AG04450 (cell line): ENCODE results near the gene HSP90AA1. TPM values are rescaled to one million over a fixed set of nuclear protein-coding genes. Genes with fewer than 3 reads are reported as not detected.
"Not testable (repeated sequence)": the region's sequence is repeated elsewhere in the genome, so short reads cannot be mapped to it uniquely, and the experiment has no call there.

ENCODE experiments used
- CTCF ChIA-PET: fragments of 300-600, 350-600 bp; formaldehyde crosslinking; extraction: SDS; loops from one replicate; lab custom pipeline; 2022; ENCODE audit warnings: antibody characterized with exemption, inconsistent platforms; lab: Charles Lee
- POLR2A ChIA-PET: fragments of 350-600 bp; formaldehyde crosslinking; extraction: SDS; loops from one replicate; lab custom pipeline; 2021; ENCODE audit warnings: antibody characterized with exemption, inconsistent platforms; lab: Yijun Ruan, JAX
- DNase-seq: peaks from one replicate; pipeline ENCODE4 v3.0.0-alpha.2; 2011; ENCODE audit warnings: low read depth, low spot score
- H3K27ac ChIP-seq: one replicate; pipeline ENCODE4 v1.5.1; 2012; ENCODE audit warnings: low read depth, low read length, control low read depth
- H3K27me3 ChIP-seq: one replicate; pipeline ENCODE4 v1.6.0; 2012; ENCODE audit warnings: low read length; ENCODE audit not compliant: control insufficient read depth, insufficient read depth
- H3K4me3 ChIP-seq: 2 replicates; pipeline ENCODE4 v1.5.1; 2011; ENCODE audit warnings: mild to moderate bottlenecking, low read depth, low read length, control low read depth
- H3K9me3 ChIP-seq: 2 replicates; pipeline ENCODE4 v1.5.1; 2012; ENCODE audit warnings: low read length; ENCODE audit not compliant: control insufficient read depth, insufficient read depth
- polyA plus RNA-seq: library from polyadenylated mRNA; depleted of rRNA; stranded (reverse); fragments of >200 nt; gene quantifications from 2 replicates; pipeline ENCODE4 v1.2.3, GENCODE V29; 2011
- TF ChIP-seq, protein P1 (sequence below): IDR thresholded peaks from 2 replicates; pipeline ENCODE4 v1.5.1; 2011; ENCODE audit warnings: low read depth, low read length, control low read depth, inconsistent platforms

HSP90AA1 gene
- polyA plus RNA-seq, 1 experiment: 822 TPM

GRCh38 chr14:102116361-102117180 is 29.7 kb upstream of the HSP90AA1 start:
- CTCF ChIA-PET: no interaction called here
- POLR2A ChIA-PET: no interaction called here
- H3K27ac ChIP-seq: no peak overlapping the region
- DNase-seq: no peak
- TF ChIP-seq, protein P1, sequence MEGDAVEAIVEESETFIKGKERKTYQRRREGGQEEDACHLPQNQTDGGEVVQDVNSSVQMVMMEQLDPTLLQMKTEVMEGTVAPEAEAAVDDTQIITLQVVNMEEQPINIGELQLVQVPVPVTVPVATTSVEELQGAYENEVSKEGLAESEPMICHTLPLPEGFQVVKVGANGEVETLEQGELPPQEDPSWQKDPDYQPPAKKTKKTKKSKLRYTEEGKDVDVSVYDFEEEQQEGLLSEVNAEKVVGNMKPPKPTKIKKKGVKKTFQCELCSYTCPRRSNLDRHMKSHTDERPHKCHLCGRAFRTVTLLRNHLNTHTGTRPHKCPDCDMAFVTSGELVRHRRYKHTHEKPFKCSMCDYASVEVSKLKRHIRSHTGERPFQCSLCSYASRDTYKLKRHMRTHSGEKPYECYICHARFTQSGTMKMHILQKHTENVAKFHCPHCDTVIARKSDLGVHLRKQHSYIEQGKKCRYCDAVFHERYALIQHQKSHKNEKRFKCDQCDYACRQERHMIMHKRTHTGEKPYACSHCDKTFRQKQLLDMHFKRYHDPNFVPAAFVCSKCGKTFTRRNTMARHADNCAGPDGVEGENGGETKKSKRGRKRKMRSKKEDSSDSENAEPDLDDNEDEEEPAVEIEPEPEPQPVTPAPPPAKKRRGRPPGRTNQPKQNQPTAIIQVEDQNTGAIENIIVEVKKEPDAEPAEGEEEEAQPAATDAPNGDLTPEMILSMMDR: no peak
- H3K4me3 ChIP-seq: no peak overlapping the region
- peaks cover 19% of the 10 kb centered on the region for H3K9me3 ChIP-seq
- no peaks in the 10 kb centered on the region for H3K27me3 ChIP-seq

GRCh38 chr14:102111101-102111500 is 24.3 kb upstream of the HSP90AA1 start:
- CTCF ChIA-PET: interaction anchor here (0.6 kb wide), 1 partner anchor 15 kb away, joined by 3 read pairs; no protein-coding TSS in a partner anchor

DNA sequence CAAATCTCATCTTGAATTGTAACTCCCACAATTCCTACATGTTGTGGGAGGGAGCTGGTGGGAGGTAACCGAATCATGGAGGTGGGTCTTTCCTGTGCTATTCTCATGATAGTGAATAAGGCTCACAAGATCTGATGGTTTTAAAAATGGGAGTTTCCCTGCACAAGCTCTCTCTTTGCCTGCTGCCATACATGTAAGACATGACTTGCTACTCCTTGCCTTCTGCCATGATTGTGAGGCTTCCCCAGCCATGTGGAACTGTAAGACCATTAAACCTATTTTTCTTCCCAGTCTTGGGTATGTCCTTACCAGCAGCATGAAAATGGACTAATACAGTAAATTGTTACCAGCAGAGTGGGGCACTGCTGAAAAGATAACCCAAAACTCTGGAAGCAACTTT is 22.5 kb upstream of the HSP90AA1 start:
- POLR2A ChIA-PET, H3K9me3 ChIP-seq, DNase-seq, H3K27ac ChIP-seq, H3K27me3 ChIP-seq, H3K4me3 ChIP-seq: not testable (repeated sequence)
- CTCF ChIA-PET: interaction anchor here (0.5 to 2.3 kb wide), 2 partner anchors 13 to 202 kb away, joined by 6 to 14 read pairs; no protein-coding TSS in a partner anchor

More at GRCh38 chr14:102111101-102111500, 24.3 kb upstream of the HSP90AA1 start:
- TF ChIP-seq, protein P1: no peak
- Histone ChIP-seq H3K9me3 (peaks cover 5% of the 10 kb centered on the region), H3K27ac (no peak overlapping the region), H3K27me3 (no peaks in the 10 kb centered on the region), H3K4me3 (no peak overlapping the region)
- POLR2A ChIA-PET: no interaction called here
- no peak for DNase-seq

- no peak for DNase-seq
- H3K9me3 ChIP-seq: no peaks in the 10 kb centered on the region
- H3K27me3 ChIP-seq: no peaks in the 10 kb centered on the region
- POLR2A ChIA-PET: no interaction called here
- H3K4me3 ChIP-seq: no peak overlapping the region
- TF ChIP-seq, protein P1: no peak
- CTCF ChIA-PET: interaction anchor here (0.5 to 1.2 kb wide), 2 partner anchors 9 to 1489 kb away, joined by 3 to 7 read pairs; no protein-coding TSS in a partner anchor
- no peak overlapping the region for H3K27ac ChIP-seq
Measured at GRCh38 chr14:102105369-102105768, 18.5 kb upstream of the HSP90AA1 start.

DNA sequence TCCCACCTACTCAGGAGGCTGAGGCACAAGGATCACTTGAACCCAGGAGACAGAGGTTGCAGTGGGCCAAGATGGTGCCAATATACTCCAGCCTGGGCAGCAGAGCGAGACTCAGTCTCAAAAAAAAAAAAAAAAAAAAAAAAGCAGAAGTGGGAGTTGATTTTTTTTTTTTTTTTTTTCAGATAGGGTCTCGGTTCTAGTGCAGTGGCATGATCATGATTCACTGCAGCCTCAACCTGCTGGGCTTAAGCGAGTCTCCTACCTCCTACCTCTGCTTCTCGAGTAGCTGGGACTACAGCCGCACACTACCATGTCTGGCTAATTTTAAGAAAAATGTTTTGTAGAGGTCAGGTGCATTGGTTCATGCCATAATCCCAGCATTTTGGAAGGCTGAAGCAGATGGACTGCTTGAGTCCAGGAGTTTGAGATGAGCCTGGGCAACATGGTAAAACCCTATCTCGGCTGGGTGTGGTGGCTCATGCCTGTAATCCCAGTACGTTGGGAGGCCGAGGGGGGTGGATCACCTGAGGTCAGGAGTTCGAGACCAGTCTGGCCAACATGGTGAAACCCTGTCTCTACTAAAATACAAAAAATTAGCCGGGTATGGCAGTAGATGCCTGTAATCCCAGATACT is 16.3 kb upstream of the HSP90AA1 start:
- no peak for DNase-seq
- no peaks in the 10 kb centered on the region for H3K27me3 ChIP-seq
- ChIA-PET CTCF (no interaction called here), POLR2A (no interaction called here)
- H3K4me3 ChIP-seq: no peak overlapping the region
- H3K9me3 ChIP-seq: no peaks in the 10 kb centered on the region
- TF ChIP-seq, protein P1: no peak
- no peak overlapping the region for H3K27ac ChIP-seq
